Neural cell (in vitro differentiated cells): ENCODE measurements around the gene CPOX.

Experiments used
- EZH2 ChIP-seq: fragments of 200-600, 300-800 bp; shearing (Covaris generic), sonication (generic); IDR thresholded peaks from 2 replicates; pipeline ENCODE4 v1.6.1; 2014; ENCODE audit warnings: antibody characterized with exemption, low read length, borderline replicate concordance, mild to moderate bottlenecking; ENCODE audit not compliant: insufficient read depth, poor library complexity, severe bottlenecking
- MXI1 ChIP-seq: fragments of 450-650 bp; conservative IDR thresholded peaks from 2 replicates; pipeline ENCODE4 v1.6.1; 2014; ENCODE audit warnings: antibody characterized with exemption, mild to moderate bottlenecking; ENCODE audit not compliant: poor library complexity, severe bottlenecking
- SMC3 ChIP-seq: fragments of 450-650 bp; conservative IDR thresholded peaks from 2 replicates; pipeline ENCODE4 v1.6.1; 2014; ENCODE audit warnings: antibody characterized with exemption, mild to moderate bottlenecking, moderate library complexity; ENCODE audit not compliant: poor library complexity
- TAF1 ChIP-seq: IDR thresholded peaks from 2 replicates; pipeline ENCODE4 v1.6.1; 2012; ENCODE audit warnings: low read depth
- TF ChIP-seq, protein P1 (sequence below): fragments of 450-650 bp; IDR thresholded peaks from 2 replicates; pipeline ENCODE4 v1.5.1; 2014; ENCODE audit warnings: antibody characterized with exemption, mild to moderate bottlenecking, moderate library complexity; ENCODE audit not compliant: poor library complexity, severe bottlenecking

- TF ChIP-seq, protein P1, sequence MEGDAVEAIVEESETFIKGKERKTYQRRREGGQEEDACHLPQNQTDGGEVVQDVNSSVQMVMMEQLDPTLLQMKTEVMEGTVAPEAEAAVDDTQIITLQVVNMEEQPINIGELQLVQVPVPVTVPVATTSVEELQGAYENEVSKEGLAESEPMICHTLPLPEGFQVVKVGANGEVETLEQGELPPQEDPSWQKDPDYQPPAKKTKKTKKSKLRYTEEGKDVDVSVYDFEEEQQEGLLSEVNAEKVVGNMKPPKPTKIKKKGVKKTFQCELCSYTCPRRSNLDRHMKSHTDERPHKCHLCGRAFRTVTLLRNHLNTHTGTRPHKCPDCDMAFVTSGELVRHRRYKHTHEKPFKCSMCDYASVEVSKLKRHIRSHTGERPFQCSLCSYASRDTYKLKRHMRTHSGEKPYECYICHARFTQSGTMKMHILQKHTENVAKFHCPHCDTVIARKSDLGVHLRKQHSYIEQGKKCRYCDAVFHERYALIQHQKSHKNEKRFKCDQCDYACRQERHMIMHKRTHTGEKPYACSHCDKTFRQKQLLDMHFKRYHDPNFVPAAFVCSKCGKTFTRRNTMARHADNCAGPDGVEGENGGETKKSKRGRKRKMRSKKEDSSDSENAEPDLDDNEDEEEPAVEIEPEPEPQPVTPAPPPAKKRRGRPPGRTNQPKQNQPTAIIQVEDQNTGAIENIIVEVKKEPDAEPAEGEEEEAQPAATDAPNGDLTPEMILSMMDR: no peak
- TF ChIP-seq TAF1 (no peak), MXI1 (no peak), EZH2 (no peak), SMC3 (no peak)
Measured at GRCh38 chr3:98531622-98532274, 61.7 kb downstream of the CPOX start, which contains the start of gene GPR15.
